GM18505 (cell line): Measurements from ENCODE around the gene SYNGAP1.
A peak's percentile ranks its signal among the peaks of the same experiment; 100 is the strongest.

Experiments
- ATAC-seq: cut with Tn5 transposase; IDR thresholded peaks from one replicate; pipeline ENCODE4 v1.9.1; 2021; ENCODE audit not compliant: unreplicated experiment
- POLR2A ChIP-seq: IDR thresholded peaks from 4 replicates; pipeline ENCODE4 v1.6.1; 2011; ENCODE audit warnings: borderline replicate concordance; ENCODE audit not compliant: insufficient read depth, insufficient read length; ENCODE audit errors: extremely low read depth

SYNGAP1 gene

GRCh38 chr6:33443619-33444504, 24.0 kb downstream of the SYNGAP1 start:
- ATAC-seq = no peak

GRCh38 chr6:33445119-33445603, 25.3 kb downstream of the SYNGAP1 start:
- TF ChIP-seq POLR2A = no peak
- ATAC-seq = no peak

More at GRCh38 chr6:33443619-33444504, 24.0 kb downstream of the SYNGAP1 start:
- TF ChIP-seq POLR2A = no peak

GRCh38 chr6:33446356-33446755, 26.5 kb downstream of the SYNGAP1 start:
- ATAC-seq = no peak
- TF ChIP-seq POLR2A = no peak

- no peak for ATAC-seq
- no peak for TF ChIP-seq POLR2A
These were observed 30.6 kb downstream of the SYNGAP1 start for GRCh38 chr6:33450434-33450833.

- TF ChIP-seq POLR2A = no peak
- ATAC-seq = no peak
These were observed 31.7 kb downstream of the SYNGAP1 start for GRCh38 chr6:33451606-33452005.

- no peak for TF ChIP-seq POLR2A
These were observed 32.6 kb downstream of the SYNGAP1 start for GRCh38 chr6:33452496-33452895.

GRCh38 chr6:33453393-33454008, 33.6 kb downstream of the SYNGAP1 start:
- TF ChIP-seq POLR2A = no peak
- ATAC-seq = no peak

More at GRCh38 chr6:33452496-33452895, 32.6 kb downstream of the SYNGAP1 start:
- ATAC-seq = no peak

- TF ChIP-seq POLR2A = peak; percentile 84
- peak; percentile 94 for ATAC-seq
These were observed 34.4 kb downstream of the SYNGAP1 start, which contains the start of gene ZBTB9 for GRCh38 chr6:33454009-33454946. TSS of gene ZBTB9 (plus strand) at chr6:33454576. CDS start at chr6:33455101, 525 bp downstream.

- no peak for ATAC-seq
- TF ChIP-seq POLR2A = no peak
These were observed 35.2 kb downstream of the SYNGAP1 start for GRCh38 chr6:33455051-33455450.

- no peak for ATAC-seq
- TF ChIP-seq POLR2A = no peak
These were observed 36.3 kb downstream of the SYNGAP1 start for GRCh38 chr6:33456156-33456555.

GRCh38 chr6:33458676-33459075, 38.8 kb downstream of the SYNGAP1 start:
- ATAC-seq = no peak

GRCh38 chr6:33459226-33459625, 39.4 kb downstream of the SYNGAP1 start:
- no peak for TF ChIP-seq POLR2A

More at GRCh38 chr6:33458676-33459075, 38.8 kb downstream of the SYNGAP1 start:
- TF ChIP-seq POLR2A = no peak

More at GRCh38 chr6:33459226-33459625, 39.4 kb downstream of the SYNGAP1 start:
- no peak for ATAC-seq
